Lower lobe of right lung (tissue), 2 donors: ENCODE measurements around the gene GJC1. TPM values are rescaled to one million over a fixed set of nuclear protein-coding genes. Genes with fewer than 3 reads are reported as not detected.
A peak's percentile ranks its signal among the peaks of the same experiment; 100 is the strongest.

ENCODE experiments used
- ATAC-seq, 2 donors: fragments of 200-7000 bp; cut with Tn5 transposase; one replicate each; pipeline ENCODE4 v1.9.1; 2020 to 2022; ENCODE audit warnings: mild to moderate bottlenecking in 2 of 2, moderate library complexity in 2 of 2
- DNase-seq: peaks from one replicate; pipeline ENCODE4 v3.0.0-alpha.2; 2020
- H3K27ac ChIP-seq: fragments of 200-600 bp; one replicate; pipeline ENCODE4 v1.8.0; 2022
- H3K27me3 ChIP-seq: fragments of 200-600 bp; one replicate; pipeline ENCODE4 v1.8.0; 2022; ENCODE audit warnings: low read depth
- H3K36me3 ChIP-seq: fragments of 200-600 bp; one replicate; pipeline ENCODE4 v1.8.0; 2022; ENCODE audit warnings: mild to moderate bottlenecking
- H3K4me1 ChIP-seq: fragments of 200-600 bp; one replicate; pipeline ENCODE4 v1.8.0; 2022
- H3K4me3 ChIP-seq: fragments of 200-600 bp; one replicate; pipeline ENCODE4 v1.8.0; 2022; ENCODE audit warnings: mild to moderate bottlenecking
- H3K9me3 ChIP-seq: fragments of 200-600 bp; one replicate; pipeline ENCODE4 v1.8.0; 2022
- intact Hi-C: fragments of 100-400 bp; cut with DNase I; formaldehyde crosslinking; loops from one replicate; pipeline ENCODE4 v1.11.0; 2022
- total RNA-seq: library from RNA; stranded (reverse); fragmentation: NEBNext Ultra II Directional; extraction: Animal tissue kit (Norgen Biotek cat#: 25700); gene quantifications from one replicate; pipeline ENCODE4 v1.2.1, GENCODE V29; 2021
- TF ChIP-seq, protein P1 (sequence below): fragments of 200-600 bp; IDR thresholded peaks from one replicate; pipeline ENCODE4 v1.8.0; 2022; ENCODE audit warnings: antibody characterized with exemption, mild to moderate bottlenecking
- donor health status: DM: no; HTN: yes; CAD: no; lungs with severe emphysema.

GJC1 gene
- total RNA-seq, 1 donor from 2014 or later, result 18.4 TPM

- TF ChIP-seq, protein P1, sequence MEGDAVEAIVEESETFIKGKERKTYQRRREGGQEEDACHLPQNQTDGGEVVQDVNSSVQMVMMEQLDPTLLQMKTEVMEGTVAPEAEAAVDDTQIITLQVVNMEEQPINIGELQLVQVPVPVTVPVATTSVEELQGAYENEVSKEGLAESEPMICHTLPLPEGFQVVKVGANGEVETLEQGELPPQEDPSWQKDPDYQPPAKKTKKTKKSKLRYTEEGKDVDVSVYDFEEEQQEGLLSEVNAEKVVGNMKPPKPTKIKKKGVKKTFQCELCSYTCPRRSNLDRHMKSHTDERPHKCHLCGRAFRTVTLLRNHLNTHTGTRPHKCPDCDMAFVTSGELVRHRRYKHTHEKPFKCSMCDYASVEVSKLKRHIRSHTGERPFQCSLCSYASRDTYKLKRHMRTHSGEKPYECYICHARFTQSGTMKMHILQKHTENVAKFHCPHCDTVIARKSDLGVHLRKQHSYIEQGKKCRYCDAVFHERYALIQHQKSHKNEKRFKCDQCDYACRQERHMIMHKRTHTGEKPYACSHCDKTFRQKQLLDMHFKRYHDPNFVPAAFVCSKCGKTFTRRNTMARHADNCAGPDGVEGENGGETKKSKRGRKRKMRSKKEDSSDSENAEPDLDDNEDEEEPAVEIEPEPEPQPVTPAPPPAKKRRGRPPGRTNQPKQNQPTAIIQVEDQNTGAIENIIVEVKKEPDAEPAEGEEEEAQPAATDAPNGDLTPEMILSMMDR, result peak; percentile 89
- H3K36me3 ChIP-seq, result no peaks in the 10 kb centered on the region
- H3K4me1 ChIP-seq, result peaks cover 44% of the 10 kb centered on the region
- peak overlapping the region; percentile 48 for H3K4me3 ChIP-seq
- intact Hi-C loops, result loop anchor here (5.0 kb wide), 2 partner anchors 78 to 88 kb away; no protein-coding TSS in a partner anchor
- H3K9me3 ChIP-seq, result no peaks in the 10 kb centered on the region
- peak overlapping the region; percentile 36 for H3K27ac ChIP-seq
- H3K27me3 ChIP-seq, result peaks cover 17% of the 10 kb centered on the region
- DNase-seq (peak; percentile 84), ATAC-seq (peak; percentile 35 to 46)
These were observed 50.7 kb downstream of the GJC1 start for GRCh38 chr17:44779211-44780025.

DNA sequence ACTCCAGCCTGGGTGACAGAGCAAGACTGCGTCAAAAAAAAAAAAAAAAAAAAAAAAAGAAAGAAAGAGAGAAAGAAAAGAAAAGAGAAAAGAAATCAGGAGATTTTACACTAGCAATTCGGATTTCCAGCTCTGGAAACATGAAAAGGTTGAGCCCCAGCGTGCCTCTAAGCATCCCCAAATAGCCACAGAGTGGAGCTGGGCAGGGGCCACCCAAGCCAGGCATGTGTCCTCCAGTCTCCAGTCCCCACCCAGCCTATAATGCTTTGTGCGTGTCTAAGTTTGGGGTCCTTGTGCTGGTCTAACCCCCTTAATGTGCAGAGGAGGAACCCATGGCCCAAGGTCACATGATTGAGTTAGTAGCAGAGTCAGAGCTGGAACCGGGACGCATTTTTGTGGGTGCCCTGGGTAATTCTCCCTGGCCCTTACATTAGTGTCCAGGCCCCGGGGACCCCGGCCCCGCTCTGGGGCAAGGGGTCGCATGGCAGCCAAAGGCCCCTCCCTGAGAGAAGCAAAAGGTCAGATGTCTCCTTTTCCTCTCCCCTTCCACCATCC is 51.4 kb downstream of the GJC1 start:
- ATAC-seq (no peak), DNase-seq (no peak)
- H3K27ac ChIP-seq, result no peak overlapping the region
- TF ChIP-seq, protein P1, result no peak
- peaks cover 44% of the 10 kb centered on the region for H3K4me1 ChIP-seq
- H3K27me3 ChIP-seq, result peaks cover 23% of the 10 kb centered on the region
- H3K36me3 ChIP-seq, result no peaks in the 10 kb centered on the region
- peak overlapping the region; percentile 48 for H3K4me3 ChIP-seq
- intact Hi-C loops, result loop anchor here (5.0 kb wide), 1 partner anchor 89 kb away; no protein-coding TSS in a partner anchor
- no peaks in the 10 kb centered on the region for H3K9me3 ChIP-seq

- TF ChIP-seq, protein P1, result no peak
- DNase-seq, result no peak
- Histone ChIP-seq H3K27ac (no peak overlapping the region), H3K36me3 (no peaks in the 10 kb centered on the region), H3K9me3 (no peaks in the 10 kb centered on the region), H3K27me3 (peaks cover 23% of the 10 kb centered on the region), H3K4me1 (peaks cover 42% of the 10 kb centered on the region), H3K4me3 (no peak overlapping the region)
- no peak for ATAC-seq
- intact Hi-C loops, result loop anchor here (5.0 kb wide), 1 partner anchor 90 kb away; no protein-coding TSS in a partner anchor
These were observed 52.4 kb downstream of the GJC1 start for GRCh38 chr17:44777394-44778348.

DNA sequence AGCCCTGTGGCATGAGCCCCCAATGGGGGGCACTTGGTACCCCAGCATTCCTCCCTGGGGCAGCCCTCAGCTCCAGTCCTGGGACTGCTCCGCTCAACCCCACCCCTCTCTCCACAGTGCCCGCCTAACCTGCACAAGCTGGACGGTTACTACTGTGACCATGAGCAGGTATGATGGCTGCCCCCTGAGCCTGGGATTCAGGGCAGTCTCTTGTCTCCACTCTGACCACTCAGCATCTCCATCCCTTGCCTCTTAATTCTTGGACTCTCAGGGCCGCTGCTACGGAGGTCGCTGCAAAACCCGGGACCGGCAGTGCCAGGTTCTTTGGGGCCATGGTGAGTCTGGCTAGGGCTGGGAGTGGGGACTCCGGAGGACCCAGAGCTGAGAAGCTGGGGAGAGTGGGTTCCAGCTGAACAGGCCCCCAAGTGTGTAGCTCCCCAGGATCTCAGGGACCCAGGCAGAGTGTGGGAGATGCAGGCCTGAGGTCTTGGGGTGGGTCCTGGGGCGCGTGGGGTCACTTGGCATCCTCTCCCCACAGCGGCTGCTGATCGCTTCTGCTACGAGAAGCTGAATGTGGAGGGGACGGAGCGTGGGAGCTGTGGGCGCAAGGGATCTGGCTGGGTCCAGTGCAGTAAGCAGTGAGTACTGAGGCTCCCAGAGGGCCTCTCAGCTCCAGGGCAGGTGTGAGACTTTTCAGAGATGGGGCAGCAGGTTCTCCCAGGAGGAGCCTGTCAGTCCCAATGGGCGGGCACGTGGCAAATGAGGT is 53.3 kb downstream of the GJC1 start:
- no peak for ATAC-seq
- Histone ChIP-seq H3K4me3 (no peak overlapping the region), H3K36me3 (no peaks in the 10 kb centered on the region), H3K4me1 (peaks cover 39% of the 10 kb centered on the region), H3K9me3 (no peaks in the 10 kb centered on the region), H3K27ac (no peak overlapping the region), H3K27me3 (peaks cover 30% of the 10 kb centered on the region)
- DNase-seq, result no peak
- TF ChIP-seq, protein P1, result no peak
- intact Hi-C loops, result loop anchor here (5.0 kb wide), 1 partner anchor 90 kb away; no protein-coding TSS in a partner anchor
